Activated CD4-positive, alpha-beta T cell treated with anti-CD3 and anti-CD28 coated beads, Interleukin-2, amount 10 ng/mL, durations not matched to agents 7 days and 5 days (primary cell): ENCODE measurements around the gene GRM4. TPM values are rescaled to one million over a fixed set of nuclear protein-coding genes. Genes with fewer than 3 reads are reported as not detected.

ENCODE experiments used
- CTCF ChIA-PET: fragments of 350-600 bp; sonication (Branson Sonifier 250); formaldehyde crosslinking; loops from one replicate; lab custom pipeline; 2021; ENCODE audit warnings: antibody characterized with exemption; lab: Charles Lee
- POLR2A ChIA-PET: fragments of 350-600 bp; sonication (Branson Sonifier 250); formaldehyde crosslinking; loops from one replicate; lab custom pipeline; 2021; ENCODE audit warnings: antibody characterized with exemption; lab: Charles Lee
- DNase-seq: peaks from one replicate; pipeline ENCODE4 v3.0.0-alpha.2; 2020
- H3K27ac Mint-ChIP-seq: one replicate; pipeline ENCODE4 v1.8.0; 2021; ENCODE audit warnings: mild to moderate bottlenecking, moderate library complexity, mixed read lengths
- H3K27me3 Mint-ChIP-seq: one replicate; pipeline ENCODE4 v1.8.0; 2021; ENCODE audit warnings: mixed read lengths
- H3K36me3 Mint-ChIP-seq: one replicate; pipeline ENCODE4 v1.8.0; 2021; ENCODE audit warnings: low read depth, mixed read lengths
- H3K4me1 Mint-ChIP-seq: one replicate; pipeline ENCODE4 v1.8.0; 2021; ENCODE audit warnings: mixed read lengths
- H3K4me3 Mint-ChIP-seq: one replicate; pipeline ENCODE4 v1.8.0; 2021; ENCODE audit warnings: mild to moderate bottlenecking, moderate library complexity, mixed read lengths
- H3K9me3 Mint-ChIP-seq: one replicate; pipeline ENCODE4 v1.8.0; 2021; ENCODE audit warnings: mixed read lengths
- total RNA-seq, 2 experiments: library from RNA; stranded (reverse); gene quantifications; one replicate each; pipeline ENCODE4 v1.2.3, GENCODE V29; 2021

Gene GRM4
- total RNA-seq, 2 experiments from 2014 or later = not detected

- ChIA-PET POLR2A (no interaction called here), CTCF (no interaction called here)
- Mint-ChIP-seq H3K4me3 (no peak overlapping the region), H3K9me3 (no peaks in the 10 kb centered on the region), H3K36me3 (no peaks in the 10 kb centered on the region), H3K27me3 (no peaks in the 10 kb centered on the region), H3K4me1 (no peaks in the 10 kb centered on the region), H3K27ac (no peak overlapping the region)
- DNase-seq = no peak
Measured at GRCh38 chr6:34106421-34106820, 39.5 kb downstream of the GRM4 start.

- DNase-seq = no peak
- Mint-ChIP-seq H3K9me3 (no peaks in the 10 kb centered on the region), H3K4me1 (no peaks in the 10 kb centered on the region), H3K4me3 (no peak overlapping the region), H3K27me3 (no peaks in the 10 kb centered on the region), H3K36me3 (no peaks in the 10 kb centered on the region), H3K27ac (no peak overlapping the region)
- ChIA-PET POLR2A (no interaction called here), CTCF (no interaction called here)
Measured at GRCh38 chr6:34104628-34105027, 41.3 kb downstream of the GRM4 start.

- Mint-ChIP-seq H3K36me3 (no peaks in the 10 kb centered on the region), H3K4me1 (no peaks in the 10 kb centered on the region), H3K27me3 (no peaks in the 10 kb centered on the region), H3K9me3 (no peaks in the 10 kb centered on the region), H3K4me3 (no peak overlapping the region), H3K27ac (no peak overlapping the region)
- ChIA-PET CTCF (no interaction called here), POLR2A (no interaction called here)
- DNase-seq = no peak
Measured at GRCh38 chr6:34104186-34104585, 41.7 kb downstream of the GRM4 start.

GRCh38 chr6:34103321-34103720, 42.6 kb downstream of the GRM4 start:
- H3K4me1 Mint-ChIP-seq = no peaks in the 10 kb centered on the region
- POLR2A ChIA-PET = no interaction called here
- CTCF ChIA-PET = no interaction called here

GRCh38 chr6:34102696-34103095, 43.2 kb downstream of the GRM4 start:
- no peaks in the 10 kb centered on the region for H3K9me3 Mint-ChIP-seq
- H3K4me1 Mint-ChIP-seq = no peaks in the 10 kb centered on the region
- H3K27ac Mint-ChIP-seq = no peak overlapping the region
- no peaks in the 10 kb centered on the region for H3K36me3 Mint-ChIP-seq
- CTCF ChIA-PET = no interaction called here
- no peaks in the 10 kb centered on the region for H3K27me3 Mint-ChIP-seq
- POLR2A ChIA-PET = no interaction called here
- no peak overlapping the region for H3K4me3 Mint-ChIP-seq
- no peak for DNase-seq

More at GRCh38 chr6:34103321-34103720, 42.6 kb downstream of the GRM4 start:
- no peak overlapping the region for H3K4me3 Mint-ChIP-seq
- no peaks in the 10 kb centered on the region for H3K9me3 Mint-ChIP-seq
- no peak for DNase-seq
- no peak overlapping the region for H3K27ac Mint-ChIP-seq
- no peaks in the 10 kb centered on the region for H3K27me3 Mint-ChIP-seq
- H3K36me3 Mint-ChIP-seq = no peaks in the 10 kb centered on the region

- no peaks in the 10 kb centered on the region for H3K9me3 Mint-ChIP-seq
- DNase-seq = no peak
- POLR2A ChIA-PET = no interaction called here
- H3K4me3 Mint-ChIP-seq = no peak overlapping the region
- CTCF ChIA-PET = interaction anchor here (0.7 kb wide), 1 partner anchor 1624 kb away, joined by 3 read pairs; no protein-coding TSS in a partner anchor
- H3K36me3 Mint-ChIP-seq = no peaks in the 10 kb centered on the region
- no peaks in the 10 kb centered on the region for H3K4me1 Mint-ChIP-seq
- H3K27ac Mint-ChIP-seq = no peak overlapping the region
- H3K27me3 Mint-ChIP-seq = no peaks in the 10 kb centered on the region
Measured at GRCh38 chr6:34102099-34102656, 43.7 kb downstream of the GRM4 start.

GRCh38 chr6:34100788-34101187, 45.1 kb downstream of the GRM4 start:
- no peak overlapping the region for H3K4me3 Mint-ChIP-seq
- H3K36me3 Mint-ChIP-seq = no peaks in the 10 kb centered on the region
- no peak for DNase-seq
- ChIA-PET CTCF (interaction anchor here (0.7 kb wide), 1 partner anchor 225 kb away, joined by 3 read pairs; no protein-coding TSS in a partner anchor), POLR2A (no interaction called here)
- H3K27me3 Mint-ChIP-seq = peaks cover 5% of the 10 kb centered on the region
- H3K27ac Mint-ChIP-seq = no peak overlapping the region
- H3K4me1 Mint-ChIP-seq = no peaks in the 10 kb centered on the region
- no peaks in the 10 kb centered on the region for H3K9me3 Mint-ChIP-seq

- ChIA-PET POLR2A (no interaction called here), CTCF (no interaction called here)
- H3K27me3 Mint-ChIP-seq = peaks cover 10% of the 10 kb centered on the region
- no peak for DNase-seq
- no peak overlapping the region for H3K4me3 Mint-ChIP-seq
- no peak overlapping the region for H3K27ac Mint-ChIP-seq
- H3K4me1 Mint-ChIP-seq = no peaks in the 10 kb centered on the region
- H3K36me3 Mint-ChIP-seq = no peaks in the 10 kb centered on the region
- H3K9me3 Mint-ChIP-seq = no peaks in the 10 kb centered on the region
Measured at GRCh38 chr6:34099878-34100277, 46.0 kb downstream of the GRM4 start.

GRCh38 chr6:34098045-34098936, 47.6 kb downstream of the GRM4 start:
- H3K27me3 Mint-ChIP-seq = peaks cover 18% of the 10 kb centered on the region
- H3K4me1 Mint-ChIP-seq = no peaks in the 10 kb centered on the region
- H3K4me3 Mint-ChIP-seq = no peak overlapping the region
- CTCF ChIA-PET = no interaction called here
- no peaks in the 10 kb centered on the region for H3K36me3 Mint-ChIP-seq
- H3K9me3 Mint-ChIP-seq = no peaks in the 10 kb centered on the region
- no peak for DNase-seq
- POLR2A ChIA-PET = no interaction called here
- H3K27ac Mint-ChIP-seq = no peak overlapping the region

GRCh38 chr6:34096814-34097213, 49.1 kb downstream of the GRM4 start:
- no peaks in the 10 kb centered on the region for H3K9me3 Mint-ChIP-seq
- CTCF ChIA-PET = no interaction called here
- no peak overlapping the region for H3K27ac Mint-ChIP-seq
- POLR2A ChIA-PET = no interaction called here
- H3K4me1 Mint-ChIP-seq = no peaks in the 10 kb centered on the region
- no peak for DNase-seq
- H3K27me3 Mint-ChIP-seq = peaks cover 19% of the 10 kb centered on the region
- H3K4me3 Mint-ChIP-seq = no peak overlapping the region
- H3K36me3 Mint-ChIP-seq = no peaks in the 10 kb centered on the region

- no peaks in the 10 kb centered on the region for H3K9me3 Mint-ChIP-seq
- ChIA-PET POLR2A (no interaction called here), CTCF (no interaction called here)
- H3K27me3 Mint-ChIP-seq = peaks cover 19% of the 10 kb centered on the region
- H3K36me3 Mint-ChIP-seq = no peaks in the 10 kb centered on the region
- no peak overlapping the region for H3K27ac Mint-ChIP-seq
- H3K4me3 Mint-ChIP-seq = no peak overlapping the region
- H3K4me1 Mint-ChIP-seq = no peaks in the 10 kb centered on the region
- DNase-seq = no peak
Measured at GRCh38 chr6:34096193-34096592, 49.7 kb downstream of the GRM4 start.

GRCh38 chr6:34095741-34096140, 50.1 kb downstream of the GRM4 start:
- peaks cover 19% of the 10 kb centered on the region for H3K27me3 Mint-ChIP-seq
- no peak overlapping the region for H3K4me3 Mint-ChIP-seq
- H3K27ac Mint-ChIP-seq = no peak overlapping the region
- H3K36me3 Mint-ChIP-seq = no peaks in the 10 kb centered on the region
- POLR2A ChIA-PET = no interaction called here
- no peak for DNase-seq
- no peaks in the 10 kb centered on the region for H3K4me1 Mint-ChIP-seq
- CTCF ChIA-PET = no interaction called here
- no peaks in the 10 kb centered on the region for H3K9me3 Mint-ChIP-seq

GRCh38 chr6:34095136-34095505, 50.8 kb downstream of the GRM4 start:
- ChIA-PET CTCF (interaction anchor here (1.1 to 1.2 kb wide), 2 partner anchors 10 to 19 kb away, joined by 3 read pairs; no protein-coding TSS in a partner anchor), POLR2A (no interaction called here)
- peaks cover 19% of the 10 kb centered on the region for H3K27me3 Mint-ChIP-seq
- no peak for DNase-seq
- H3K36me3 Mint-ChIP-seq = no peaks in the 10 kb centered on the region
- H3K27ac Mint-ChIP-seq = no peak overlapping the region
- no peak overlapping the region for H3K4me3 Mint-ChIP-seq
- no peaks in the 10 kb centered on the region for H3K9me3 Mint-ChIP-seq
- no peaks in the 10 kb centered on the region for H3K4me1 Mint-ChIP-seq
